Epithelial cell of esophagus (primary cell): ENCODE results near the gene TRRAP.

Experiments
- DNase-seq: peaks from one replicate; pipeline ENCODE4 v3.0.0; 2010; ENCODE audit warnings: low read depth
- H3K4me3 ChIP-seq: 2 replicates; pipeline ENCODE4 v1.5.1; 2011; ENCODE audit warnings: mild to moderate bottlenecking, low read length, control low read depth
- TF ChIP-seq, protein P1 (sequence below): IDR thresholded peaks from 2 replicates; pipeline ENCODE4 v1.5.1; 2011; ENCODE audit warnings: low read depth, mild to moderate bottlenecking, low read length, control low read depth, inconsistent platforms; ENCODE audit not compliant: insufficient read depth; ENCODE audit errors: missing control alignments

TRRAP gene

DNA sequence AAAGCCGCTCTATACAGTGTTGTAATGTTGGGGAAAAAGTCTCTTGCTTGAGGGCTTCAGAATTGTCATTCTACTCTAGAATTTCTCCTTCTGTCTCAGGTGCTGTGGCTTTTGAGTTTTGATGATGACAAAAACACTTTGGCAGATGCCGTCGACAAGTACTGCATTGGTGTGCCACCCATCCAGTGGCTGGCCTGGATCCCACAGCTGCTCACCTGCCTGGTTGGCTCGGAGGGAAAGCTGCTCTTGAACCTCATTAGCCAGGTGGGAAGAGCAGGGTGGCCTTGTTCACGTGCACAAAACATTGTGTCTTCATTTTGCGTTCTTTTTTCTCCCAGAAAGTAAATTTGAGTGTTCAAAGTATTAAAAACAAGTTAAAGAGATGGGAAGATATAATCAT lies 112.0 kb downstream of the TRRAP start:
- TF ChIP-seq, protein P1, sequence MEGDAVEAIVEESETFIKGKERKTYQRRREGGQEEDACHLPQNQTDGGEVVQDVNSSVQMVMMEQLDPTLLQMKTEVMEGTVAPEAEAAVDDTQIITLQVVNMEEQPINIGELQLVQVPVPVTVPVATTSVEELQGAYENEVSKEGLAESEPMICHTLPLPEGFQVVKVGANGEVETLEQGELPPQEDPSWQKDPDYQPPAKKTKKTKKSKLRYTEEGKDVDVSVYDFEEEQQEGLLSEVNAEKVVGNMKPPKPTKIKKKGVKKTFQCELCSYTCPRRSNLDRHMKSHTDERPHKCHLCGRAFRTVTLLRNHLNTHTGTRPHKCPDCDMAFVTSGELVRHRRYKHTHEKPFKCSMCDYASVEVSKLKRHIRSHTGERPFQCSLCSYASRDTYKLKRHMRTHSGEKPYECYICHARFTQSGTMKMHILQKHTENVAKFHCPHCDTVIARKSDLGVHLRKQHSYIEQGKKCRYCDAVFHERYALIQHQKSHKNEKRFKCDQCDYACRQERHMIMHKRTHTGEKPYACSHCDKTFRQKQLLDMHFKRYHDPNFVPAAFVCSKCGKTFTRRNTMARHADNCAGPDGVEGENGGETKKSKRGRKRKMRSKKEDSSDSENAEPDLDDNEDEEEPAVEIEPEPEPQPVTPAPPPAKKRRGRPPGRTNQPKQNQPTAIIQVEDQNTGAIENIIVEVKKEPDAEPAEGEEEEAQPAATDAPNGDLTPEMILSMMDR: no peak
- no peak overlapping the region for H3K4me3 ChIP-seq
- no peak for DNase-seq

DNA sequence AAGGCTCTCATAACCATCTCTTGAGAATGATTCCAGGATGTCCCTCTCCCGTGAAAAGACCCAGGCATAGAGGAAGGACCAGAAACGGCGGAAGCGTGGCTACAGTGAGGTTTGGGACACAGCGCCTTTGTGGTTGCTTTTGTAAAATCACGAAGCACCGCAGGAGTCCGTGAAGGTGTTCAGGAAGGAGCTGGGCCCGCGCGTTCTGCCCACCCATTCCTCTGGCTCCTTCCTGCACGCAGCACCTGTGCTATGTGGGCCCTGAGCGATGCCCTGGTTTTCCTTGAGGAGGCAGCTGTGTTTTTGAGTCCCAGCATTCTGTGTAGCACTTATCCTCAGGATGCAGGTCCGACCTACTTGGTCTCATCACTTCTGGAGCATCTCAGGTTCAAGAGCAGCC lies 112.8 kb downstream of the TRRAP start:
- TF ChIP-seq, protein P1: no peak
- no peak overlapping the region for H3K4me3 ChIP-seq
- no peak for DNase-seq

DNA sequence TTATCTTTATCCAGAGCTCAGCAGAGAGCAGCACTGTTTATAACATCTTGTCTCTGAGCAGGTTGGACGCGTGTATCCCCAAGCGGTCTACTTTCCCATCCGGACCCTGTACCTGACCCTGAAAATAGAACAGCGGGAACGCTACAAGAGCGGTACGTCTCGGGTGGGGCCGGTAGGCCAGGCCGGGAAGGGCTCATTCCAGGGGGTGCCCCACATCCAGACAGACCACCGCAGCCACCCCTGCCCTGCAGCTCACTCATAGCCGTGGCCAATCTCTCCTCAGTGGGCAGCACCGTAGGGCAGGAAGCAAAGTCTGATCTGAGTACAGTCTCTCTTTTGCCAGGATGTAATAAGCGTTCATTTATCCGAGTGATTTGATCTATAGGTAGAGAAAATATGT lies 113.7 kb downstream of the TRRAP start:
- TF ChIP-seq, protein P1: no peak
- no peak for DNase-seq
- no peak overlapping the region for H3K4me3 ChIP-seq

DNA sequence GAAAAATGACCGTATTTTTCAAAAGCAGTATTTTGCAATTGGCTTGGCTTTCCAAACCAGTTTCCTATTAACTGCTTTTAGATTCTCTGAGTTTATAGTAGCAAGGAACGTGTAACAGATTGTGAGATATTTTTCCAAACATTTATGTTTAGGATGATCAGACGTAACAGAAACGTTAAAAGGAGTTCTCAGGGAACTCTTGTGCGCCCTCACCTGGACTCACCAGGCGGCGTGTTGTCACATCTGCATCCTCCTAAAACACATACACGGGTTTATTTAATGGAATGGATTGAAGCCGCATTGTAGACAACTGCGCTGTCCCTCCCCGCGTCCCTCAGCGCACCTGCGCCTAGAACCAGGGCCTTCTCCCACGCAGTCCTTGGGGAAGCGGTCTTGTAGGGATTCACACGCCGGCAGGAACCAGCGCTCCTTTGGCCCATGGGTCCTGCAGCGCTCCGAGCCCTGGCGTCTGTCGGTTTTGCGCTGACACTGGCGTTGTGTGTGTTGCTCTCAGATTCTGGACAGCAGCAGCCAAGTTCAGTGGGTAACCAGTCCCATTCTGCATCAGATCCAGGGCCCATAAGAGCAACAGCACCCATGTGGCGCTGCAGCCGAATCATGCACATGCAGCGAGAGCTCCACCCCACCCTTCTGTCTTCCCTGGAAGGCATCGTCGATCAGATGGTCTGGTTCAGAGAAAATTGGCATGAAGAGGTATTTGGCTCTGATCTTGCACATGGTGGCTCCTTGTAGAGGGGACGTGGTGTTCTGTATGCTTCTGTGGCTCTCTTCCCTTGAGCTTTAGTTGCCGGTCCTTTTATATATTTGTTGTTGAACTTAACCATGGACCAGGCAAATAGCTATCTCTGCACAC lies 114.9 kb downstream of the TRRAP start:
- no peak for DNase-seq
- no peak overlapping the region for H3K4me3 ChIP-seq
- TF ChIP-seq, protein P1: no peak

DNA sequence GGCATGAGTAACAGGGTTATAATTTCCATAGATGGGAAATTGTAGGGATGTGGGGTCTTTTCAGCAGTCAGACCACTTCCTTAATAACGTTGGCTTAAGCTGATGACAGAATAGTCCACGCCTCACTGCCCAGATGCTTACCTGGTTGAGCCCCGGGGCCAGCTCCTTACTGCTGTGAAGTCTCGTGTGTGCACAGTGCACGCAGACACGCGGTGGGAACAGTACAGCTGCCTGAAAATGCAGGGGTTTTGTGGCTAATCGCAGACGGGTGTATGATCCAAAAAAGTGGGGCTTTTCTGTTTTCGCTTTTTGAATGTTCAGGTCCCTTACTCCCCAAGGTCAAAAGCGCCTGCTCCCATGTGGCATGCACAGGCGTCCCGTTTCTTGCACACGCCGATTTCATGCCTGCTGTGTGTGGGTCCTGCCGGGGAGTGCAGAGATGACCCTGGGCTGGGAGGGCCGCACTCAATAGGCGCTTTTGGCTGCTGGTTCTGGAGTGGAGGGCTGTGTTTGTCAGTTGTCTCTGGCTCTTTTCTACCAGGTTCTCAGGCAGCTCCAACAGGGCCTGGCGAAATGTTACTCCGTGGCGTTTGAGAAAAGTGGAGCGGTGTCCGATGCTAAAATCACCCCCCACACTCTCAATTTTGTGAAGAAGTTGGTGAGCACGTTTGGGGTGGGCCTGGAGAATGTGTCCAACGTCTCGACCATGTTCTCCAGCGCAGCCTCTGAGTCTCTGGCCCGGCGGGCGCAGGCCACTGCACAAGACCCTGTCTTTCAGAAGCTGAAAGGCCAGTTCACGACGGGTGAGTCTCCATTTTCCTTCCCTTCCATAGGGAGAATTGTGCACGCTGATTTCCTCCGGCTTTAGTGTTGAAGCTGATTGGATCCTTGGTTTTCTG lies 116.0 kb downstream of the TRRAP start:
- DNase-seq: no peak
- H3K4me3 ChIP-seq: no peak overlapping the region
- TF ChIP-seq, protein P1: no peak

DNA sequence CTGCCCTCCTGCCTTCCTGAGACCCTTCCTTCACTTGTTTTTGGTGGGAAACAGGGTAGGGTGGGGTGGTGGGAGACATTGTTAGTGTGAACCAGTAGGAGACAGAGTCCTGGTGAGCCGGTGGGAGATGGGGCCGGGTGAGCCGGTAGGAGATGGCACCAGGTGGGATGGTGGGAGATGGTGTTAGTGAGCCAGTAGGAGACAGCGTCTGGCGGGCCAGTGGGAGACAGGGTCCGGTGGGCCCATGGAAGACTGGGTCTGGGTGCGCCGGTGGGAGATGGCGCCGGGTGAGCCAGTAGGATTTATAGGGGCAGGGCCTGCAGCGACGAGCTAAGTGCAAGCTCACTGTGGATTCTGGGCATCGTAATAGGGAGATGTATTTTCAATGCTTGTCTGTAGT lies 116.8 kb downstream of the TRRAP start:
- TF ChIP-seq, protein P1: no peak
- DNase-seq: no peak
- no peak overlapping the region for H3K4me3 ChIP-seq
